MM.1S (cell line): ENCODE results near the gene FER.

Experiments
- EZH2 ChIP-seq: fragments of 300-600 bp; sonication (generic); optimal IDR thresholded peaks from 2 replicates; pipeline ENCODE3; 2017; ENCODE audit warnings: low read depth, mild to moderate bottlenecking, antibody characterized with exemption, low read length, mixed read lengths
- TF ChIP-seq, protein P1 (sequence below): fragments of 300-600 bp; sonication (generic); IDR thresholded peaks from 2 replicates; pipeline ENCODE4 v1.5.1; 2016; ENCODE audit warnings: antibody characterized with exemption, low read length, mixed read lengths

DNA sequence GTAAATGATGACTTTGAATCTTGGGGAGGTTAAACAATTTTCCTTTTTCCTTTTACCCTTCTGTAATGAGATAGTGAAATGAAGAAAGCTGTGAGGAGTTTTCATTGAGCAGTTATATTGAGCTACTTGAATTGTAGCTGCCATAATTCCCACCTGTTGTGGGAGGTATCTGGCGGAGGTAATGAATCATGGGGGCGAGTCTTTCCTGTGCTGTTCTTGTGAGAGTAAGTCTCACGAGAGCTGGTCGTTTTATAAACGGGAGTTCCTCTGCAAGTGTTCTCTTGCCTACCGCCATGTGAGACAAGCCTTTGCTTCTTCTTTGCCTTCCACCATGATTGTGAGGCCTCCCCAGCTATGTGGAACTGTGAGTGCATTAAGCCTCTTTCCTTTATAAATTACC lies 258.4 kb downstream of the FER start:
- TF ChIP-seq, protein P1, sequence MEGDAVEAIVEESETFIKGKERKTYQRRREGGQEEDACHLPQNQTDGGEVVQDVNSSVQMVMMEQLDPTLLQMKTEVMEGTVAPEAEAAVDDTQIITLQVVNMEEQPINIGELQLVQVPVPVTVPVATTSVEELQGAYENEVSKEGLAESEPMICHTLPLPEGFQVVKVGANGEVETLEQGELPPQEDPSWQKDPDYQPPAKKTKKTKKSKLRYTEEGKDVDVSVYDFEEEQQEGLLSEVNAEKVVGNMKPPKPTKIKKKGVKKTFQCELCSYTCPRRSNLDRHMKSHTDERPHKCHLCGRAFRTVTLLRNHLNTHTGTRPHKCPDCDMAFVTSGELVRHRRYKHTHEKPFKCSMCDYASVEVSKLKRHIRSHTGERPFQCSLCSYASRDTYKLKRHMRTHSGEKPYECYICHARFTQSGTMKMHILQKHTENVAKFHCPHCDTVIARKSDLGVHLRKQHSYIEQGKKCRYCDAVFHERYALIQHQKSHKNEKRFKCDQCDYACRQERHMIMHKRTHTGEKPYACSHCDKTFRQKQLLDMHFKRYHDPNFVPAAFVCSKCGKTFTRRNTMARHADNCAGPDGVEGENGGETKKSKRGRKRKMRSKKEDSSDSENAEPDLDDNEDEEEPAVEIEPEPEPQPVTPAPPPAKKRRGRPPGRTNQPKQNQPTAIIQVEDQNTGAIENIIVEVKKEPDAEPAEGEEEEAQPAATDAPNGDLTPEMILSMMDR: no peak
- no peak for TF ChIP-seq EZH2
